GM19099 (cell line): ENCODE measurements around the gene PNPO.

Experiments
- POLR2A ChIP-seq: IDR thresholded peaks from 3 replicates; pipeline ENCODE4 v1.6.1; 2011; ENCODE audit warnings: low read depth; ENCODE audit not compliant: insufficient read length; ENCODE audit errors: extremely low read depth

PNPO gene

DNA sequence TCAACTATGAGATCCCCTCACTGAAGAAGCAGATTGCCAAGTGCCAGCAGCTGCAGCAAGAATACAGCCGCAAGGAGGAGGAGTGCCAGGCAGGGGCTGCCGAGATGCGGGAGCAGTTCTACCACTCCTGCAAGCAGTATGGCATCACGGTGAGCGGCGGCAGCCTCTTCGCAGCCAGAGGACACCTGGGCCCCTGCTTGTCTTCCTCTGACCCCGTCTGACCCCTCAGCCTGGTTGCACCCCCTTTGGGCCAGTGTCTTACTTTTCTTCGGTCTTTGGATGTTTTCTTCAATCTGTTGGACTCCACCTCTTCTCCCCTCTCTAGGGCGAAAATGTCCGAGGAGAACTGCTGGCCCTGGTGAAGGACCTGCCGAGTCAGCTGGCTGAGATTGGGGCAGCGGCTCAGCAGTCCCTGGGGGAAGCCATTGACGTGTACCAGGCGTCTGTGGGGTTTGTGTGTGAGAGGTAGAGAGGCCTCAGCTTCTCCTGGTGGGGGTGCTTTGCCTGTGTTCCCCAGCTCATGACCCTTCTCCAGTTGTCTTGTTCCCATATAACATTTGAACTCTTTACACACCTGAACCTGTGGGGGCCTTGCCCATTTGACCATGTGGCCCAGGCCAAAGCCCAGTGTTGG lies 33.9 kb downstream of the PNPO start:
- no peak for TF ChIP-seq POLR2A

GRCh38 chr17:47975823-47976205 lies 34.4 kb downstream of the PNPO start:
- no peak for TF ChIP-seq POLR2A

DNA sequence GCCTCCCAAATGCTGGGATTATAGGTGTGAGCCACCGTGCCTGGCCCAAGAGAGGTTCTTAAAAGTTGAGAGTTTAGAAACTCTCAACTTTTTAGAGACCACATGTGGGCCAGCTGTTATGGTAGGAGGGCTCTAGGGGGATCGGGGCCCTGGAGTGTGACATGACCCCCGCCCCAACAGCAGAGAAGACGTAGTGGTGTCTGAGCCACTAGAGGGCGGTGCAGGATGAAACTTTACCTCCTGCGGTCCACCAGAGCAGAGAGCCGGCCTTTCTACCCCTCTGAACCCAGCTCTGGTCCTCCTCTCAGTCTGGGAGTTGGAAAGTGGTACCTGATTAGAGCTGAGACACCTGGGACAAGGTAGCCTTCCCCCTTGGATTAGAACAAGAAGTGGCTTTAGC lies 37.0 kb downstream of the PNPO start:
- TF ChIP-seq POLR2A, result no peak

- no peak for TF ChIP-seq POLR2A
These were observed 39.2 kb downstream of the PNPO start for GRCh38 chr17:47980541-47980940.

DNA sequence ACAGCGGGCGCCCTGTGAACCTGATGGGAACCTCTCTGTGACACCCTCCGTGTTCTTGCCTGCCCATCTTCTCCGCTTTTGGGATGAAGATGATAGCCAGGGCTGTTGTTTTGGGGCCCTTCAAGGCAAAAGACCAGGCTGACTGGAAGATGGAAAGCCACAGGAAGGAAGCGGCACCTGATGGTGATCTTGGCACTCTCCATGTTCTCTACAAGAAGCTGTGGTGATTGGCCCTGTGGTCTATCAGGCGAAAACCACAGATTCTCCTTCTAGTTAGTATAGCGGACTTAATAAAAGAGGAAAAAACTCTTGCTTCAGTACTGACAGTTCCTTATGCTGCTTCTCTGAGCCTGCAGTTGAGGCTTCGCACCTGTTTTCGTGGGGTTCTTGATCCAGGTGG lies 40.1 kb downstream of the PNPO start:
- no peak for TF ChIP-seq POLR2A

- TF ChIP-seq POLR2A, result no peak
These were observed 40.8 kb downstream of the PNPO start for GRCh38 chr17:47982091-47982617.

- TF ChIP-seq POLR2A, result no peak
These were observed 41.4 kb downstream of the PNPO start for GRCh38 chr17:47982645-47983390.

GRCh38 chr17:47983492-47984223 lies 42.3 kb downstream of the PNPO start:
- no peak for TF ChIP-seq POLR2A

DNA sequence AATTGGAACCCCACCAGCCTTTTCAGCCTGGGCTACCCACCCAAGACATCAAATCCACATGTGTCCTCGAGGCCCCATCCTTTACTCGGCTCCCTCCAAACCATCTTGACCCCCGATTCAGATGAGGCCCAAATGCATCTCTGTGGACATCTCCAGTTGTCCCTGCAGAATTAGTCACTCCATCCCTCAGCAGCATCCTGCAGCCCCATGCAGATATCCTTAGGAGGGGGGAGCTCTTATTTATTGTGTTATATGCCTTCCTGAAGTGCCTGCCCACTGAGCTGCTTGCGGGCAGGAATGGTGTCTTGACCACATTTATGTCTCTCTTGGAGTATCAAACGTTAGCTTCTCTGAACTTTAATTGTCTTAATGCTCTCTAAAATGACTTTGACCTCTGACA lies 45.1 kb downstream of the PNPO start:
- no peak for TF ChIP-seq POLR2A

- TF ChIP-seq POLR2A, result no peak
These were observed 46.0 kb downstream of the PNPO start for GRCh38 chr17:47987240-47987835.

- TF ChIP-seq POLR2A, result no peak
These were observed 47.8 kb downstream of the PNPO start for GRCh38 chr17:47989159-47989558.

GRCh38 chr17:47989700-47990099 lies 48.3 kb downstream of the PNPO start:
- no peak for TF ChIP-seq POLR2A

DNA sequence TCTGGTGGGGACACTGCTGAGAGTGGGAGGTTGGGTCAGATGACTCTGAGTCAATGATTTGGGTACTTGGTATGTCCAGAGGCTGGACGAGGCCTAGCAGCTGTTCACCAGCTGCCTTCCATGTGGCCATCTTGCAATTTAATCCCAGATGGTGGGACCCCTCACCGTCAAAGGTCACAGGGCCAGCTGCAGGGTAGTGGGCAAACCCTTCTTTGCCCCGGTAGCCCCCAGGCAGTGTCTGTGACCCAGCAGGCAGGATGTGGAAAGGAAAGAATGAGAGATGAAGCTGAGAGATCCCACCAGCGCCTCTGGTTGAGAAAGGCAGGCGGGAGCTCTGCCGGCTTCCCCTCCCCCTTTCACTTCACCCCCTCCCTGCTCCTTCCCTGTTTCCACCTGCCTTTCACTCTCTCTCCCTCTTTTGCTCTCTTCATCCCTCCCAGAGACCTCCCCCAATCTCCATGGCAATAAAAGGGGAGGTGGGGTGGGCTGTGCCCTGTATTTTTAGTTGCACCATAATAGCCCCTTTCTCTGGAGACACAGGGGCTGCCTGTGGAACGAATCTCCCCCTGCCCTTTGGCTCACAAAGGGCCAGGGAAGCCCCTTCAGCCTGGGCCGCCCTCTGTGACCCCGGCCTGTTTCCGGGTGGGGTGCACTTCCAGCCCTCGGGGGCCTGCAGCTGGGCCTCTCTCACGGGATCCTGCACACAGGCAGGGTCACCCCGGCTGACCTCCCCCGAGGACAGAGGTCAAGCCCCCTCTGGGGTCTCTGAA lies 49.8 kb downstream of the PNPO start:
- TF ChIP-seq POLR2A, result no peak

GRCh38 chr17:47992216-47992615 lies 50.8 kb downstream of the PNPO start:
- TF ChIP-seq POLR2A, result no peak
